Left kidney (tissue), 2 donors: ENCODE measurements around the gene HNF4A. TPM values are rescaled to one million over a fixed set of nuclear protein-coding genes. Genes with fewer than 3 reads are reported as not detected.
"Not testable (repeated sequence)": the region's sequence is repeated elsewhere in the genome, so short reads cannot be mapped to it uniquely, and the experiment has no call there.

ENCODE experiments used
- DNase-seq: peaks from one replicate; pipeline ENCODE4 v3.0.0-alpha.2; 2013
- polyA plus RNA-seq: library from polyadenylated mRNA; unstranded; fragments of 120-200 nt; gene quantifications from one replicate; pipeline ENCODE4 v1.2.1, GENCODE V29; 2013; ENCODE audit not compliant: insufficient read length

Gene HNF4A
- polyA plus RNA-seq, 1 donor: 57.9 TPM

DNA sequence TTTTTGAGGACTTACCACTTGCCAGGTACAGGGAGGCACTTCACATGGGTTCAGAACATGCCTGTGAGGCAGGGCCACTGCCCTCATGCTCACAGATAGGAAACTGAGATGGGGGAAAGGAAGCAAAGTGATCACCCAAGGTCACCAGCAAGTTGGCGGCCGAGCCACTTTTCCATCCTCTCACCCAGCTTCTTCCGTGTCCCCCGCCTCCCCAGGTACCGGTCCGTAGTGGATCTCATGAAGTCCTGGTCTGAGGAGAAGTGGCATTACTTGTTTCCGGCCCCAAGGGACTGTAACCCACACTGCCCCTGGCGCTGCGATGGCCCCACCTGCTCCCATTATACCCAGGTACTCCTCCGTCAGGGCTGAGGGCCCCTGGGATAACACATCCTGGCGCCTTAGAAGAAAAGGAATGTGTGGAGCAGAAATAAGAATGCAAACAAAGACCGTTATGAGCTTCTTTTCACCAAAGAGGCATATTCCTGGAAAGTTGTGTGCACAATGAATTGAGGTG, 12.3 kb upstream of the HNF4A start:
- no peak for DNase-seq

DNA sequence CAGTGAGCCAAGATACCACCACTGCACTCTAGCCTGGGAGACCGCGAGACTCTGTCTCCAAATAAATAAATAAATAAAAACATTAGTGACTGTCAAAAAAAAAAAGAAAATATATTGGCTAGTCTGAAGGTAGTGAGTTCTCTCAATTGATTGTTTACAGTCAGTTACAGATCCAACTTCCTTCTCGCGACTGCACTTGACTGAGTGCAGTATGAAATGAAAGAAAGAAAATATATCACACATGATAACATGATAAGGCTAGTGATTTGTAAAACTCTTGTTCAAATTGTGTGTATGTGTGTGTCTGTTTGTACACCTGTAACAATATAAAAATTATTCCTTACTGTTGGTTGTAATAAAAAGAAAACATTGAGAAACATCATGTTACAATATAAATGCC, 10.8 kb upstream of the HNF4A start:
- DNase-seq: no peak

DNA sequence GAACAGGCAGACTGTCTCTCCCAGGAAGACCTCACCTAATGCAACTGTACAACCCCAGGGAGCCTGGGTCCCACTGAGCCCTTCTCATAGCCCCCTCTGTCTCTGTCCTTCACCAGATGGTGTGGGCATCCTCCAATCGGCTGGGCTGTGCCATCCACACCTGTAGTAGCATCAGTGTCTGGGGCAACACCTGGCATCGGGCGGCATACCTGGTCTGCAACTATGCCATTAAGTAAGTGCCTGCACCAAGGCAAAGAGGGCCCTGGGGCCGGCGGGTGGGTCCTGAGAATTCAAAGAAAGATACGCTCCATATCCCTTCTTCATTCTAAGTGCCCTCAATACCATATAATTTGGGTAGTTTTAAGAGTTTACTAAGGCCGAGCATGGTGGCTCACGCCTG, 10.4 kb upstream of the HNF4A start:
- DNase-seq: no peak

DNA sequence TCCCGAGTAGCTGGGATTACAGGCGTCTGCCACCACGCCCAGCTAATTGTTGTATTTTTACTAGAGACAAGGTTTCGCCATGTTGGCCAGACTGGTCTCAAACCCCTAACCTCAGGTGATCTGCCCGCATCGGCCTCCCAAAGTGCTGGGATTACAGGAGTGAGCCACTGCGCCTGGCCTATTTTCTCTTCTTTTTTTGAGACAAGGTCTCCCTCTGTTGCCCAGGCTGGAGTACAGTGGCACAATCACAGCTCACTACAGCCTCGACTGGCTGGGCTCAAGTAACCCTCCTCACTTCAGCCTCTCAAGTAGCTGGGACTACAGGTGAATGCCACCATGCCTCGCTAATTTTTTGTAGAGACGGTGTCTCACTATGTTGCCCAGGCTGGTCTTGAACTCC, 9.6 kb upstream of the HNF4A start:
- DNase-seq: not testable (repeated sequence)

DNA sequence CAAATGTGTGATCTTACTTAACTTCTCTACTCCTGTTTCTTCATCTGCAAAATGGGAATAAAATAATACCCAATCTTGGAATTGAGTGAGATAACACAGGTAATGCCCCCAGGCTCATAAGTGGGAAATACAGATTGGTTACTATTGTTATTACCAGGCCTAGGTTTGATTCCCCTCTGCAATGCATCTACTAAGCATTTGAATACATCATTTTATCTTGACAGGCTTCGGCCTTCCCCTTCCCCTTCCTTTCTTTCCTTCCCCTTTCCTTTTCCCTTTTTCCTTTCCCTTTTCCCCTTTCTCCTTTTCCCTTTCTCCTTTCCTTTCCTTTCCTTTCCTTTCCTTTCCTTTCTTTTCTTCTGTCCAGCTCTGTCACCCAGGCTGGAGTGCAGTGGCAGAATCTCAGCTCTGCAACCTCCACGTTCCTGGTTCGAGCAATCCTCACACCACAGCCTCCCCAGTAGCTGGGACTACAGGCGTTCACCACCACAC, 7.3 kb upstream of the HNF4A start:
- no peak for DNase-seq

DNA sequence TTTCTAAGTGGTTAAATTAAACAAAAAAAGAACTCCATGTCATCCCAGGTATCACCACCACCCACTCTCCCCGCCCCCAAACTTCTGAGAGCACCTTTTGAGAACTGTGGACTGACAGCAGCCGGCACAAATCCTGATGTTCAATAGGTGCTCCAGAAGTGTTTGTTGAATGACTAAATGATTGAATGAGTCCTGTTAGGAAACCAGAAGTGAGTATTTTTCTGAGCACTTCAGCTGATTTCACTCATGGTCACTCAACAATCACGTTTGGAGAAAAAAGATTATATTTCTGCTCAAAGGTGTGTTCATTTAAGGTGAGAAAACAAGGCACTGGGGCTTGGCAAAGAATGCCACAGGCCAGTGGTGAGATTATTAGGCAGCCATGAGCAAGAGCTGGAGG, 6.2 kb upstream of the HNF4A start:
- DNase-seq: no peak

DNA sequence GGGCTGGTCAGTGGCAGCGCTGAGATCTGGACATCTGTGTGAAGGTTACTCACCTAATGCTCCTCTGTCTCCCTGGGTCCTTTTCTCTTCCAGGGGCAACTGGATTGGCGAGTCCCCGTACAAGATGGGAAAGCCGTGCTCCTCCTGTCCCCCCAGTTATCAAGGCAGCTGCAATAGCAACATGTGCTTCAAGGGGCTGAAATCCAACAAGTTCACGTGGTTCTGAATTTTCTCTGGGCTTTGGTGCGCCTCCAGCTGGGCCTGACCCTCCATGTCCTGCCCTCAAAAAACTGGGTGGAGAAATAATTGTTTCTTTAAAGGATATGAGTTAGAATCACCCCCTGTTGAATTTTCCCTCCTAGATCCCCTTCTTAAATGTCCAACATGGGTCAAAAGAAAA, 4.9 kb upstream of the HNF4A start:
- no peak for DNase-seq

DNA sequence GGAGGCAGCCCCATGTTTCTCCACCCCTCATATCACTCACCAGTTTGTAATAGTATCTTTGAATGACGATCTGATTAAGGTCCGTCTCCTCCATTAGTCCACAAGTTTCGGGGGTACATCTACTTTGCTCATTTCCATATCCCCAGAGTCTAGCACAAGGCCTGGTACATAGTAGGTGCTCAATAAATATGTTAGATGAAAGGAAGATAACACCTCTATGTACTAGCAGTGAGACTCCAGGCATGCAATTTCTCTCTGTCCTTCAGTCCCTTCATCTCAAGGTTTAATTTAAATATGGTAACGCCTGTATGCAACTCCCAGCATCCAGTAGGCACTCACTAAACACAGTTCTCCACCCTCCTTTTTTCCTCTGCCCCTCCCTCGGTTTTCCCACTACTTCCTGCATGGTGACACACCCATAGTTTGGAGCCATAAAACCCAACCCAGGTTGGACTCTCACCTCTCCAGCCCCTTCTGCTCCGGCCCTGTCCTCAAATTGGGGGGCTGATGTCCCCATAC, 461 bp upstream of the HNF4A start:
- DNase-seq: no peak

DNA sequence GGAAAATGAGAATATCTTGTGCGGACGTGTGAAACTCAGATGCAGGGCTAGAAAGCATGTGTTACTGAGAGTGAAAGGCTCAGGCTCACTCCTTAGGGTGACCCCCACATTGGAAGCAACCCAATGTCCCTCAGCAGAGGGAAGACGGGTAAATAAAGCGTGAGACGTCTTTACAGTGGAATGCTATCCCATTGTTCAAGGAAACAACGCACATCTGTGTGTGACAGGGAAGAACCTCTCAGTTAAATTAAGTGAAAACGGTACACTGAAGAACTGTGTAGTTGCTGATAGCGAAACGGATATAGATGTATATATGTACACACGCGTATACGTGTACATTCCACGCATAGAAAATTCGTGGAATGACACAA, 839 bp downstream of the HNF4A start:
- no peak for DNase-seq

DNA sequence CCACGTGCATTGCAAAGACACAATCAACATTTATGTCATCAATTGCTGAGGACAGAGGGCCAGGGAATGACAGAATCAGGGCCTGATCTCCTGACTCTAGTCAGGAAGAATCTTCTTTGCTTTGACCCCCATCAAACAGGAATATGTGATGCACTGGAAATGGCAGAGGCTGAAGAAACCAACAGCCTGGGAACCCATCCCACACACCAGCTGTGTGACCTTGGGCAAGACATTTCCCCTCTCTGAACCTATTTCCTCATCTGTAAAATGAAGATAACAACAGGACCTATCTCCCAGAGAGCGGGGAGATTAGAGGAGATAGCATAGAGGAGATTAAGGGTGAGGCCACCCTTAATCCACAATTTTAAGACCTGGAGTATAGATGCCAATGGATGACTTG, 1.5 kb downstream of the HNF4A start:
- DNase-seq: no peak

DNA sequence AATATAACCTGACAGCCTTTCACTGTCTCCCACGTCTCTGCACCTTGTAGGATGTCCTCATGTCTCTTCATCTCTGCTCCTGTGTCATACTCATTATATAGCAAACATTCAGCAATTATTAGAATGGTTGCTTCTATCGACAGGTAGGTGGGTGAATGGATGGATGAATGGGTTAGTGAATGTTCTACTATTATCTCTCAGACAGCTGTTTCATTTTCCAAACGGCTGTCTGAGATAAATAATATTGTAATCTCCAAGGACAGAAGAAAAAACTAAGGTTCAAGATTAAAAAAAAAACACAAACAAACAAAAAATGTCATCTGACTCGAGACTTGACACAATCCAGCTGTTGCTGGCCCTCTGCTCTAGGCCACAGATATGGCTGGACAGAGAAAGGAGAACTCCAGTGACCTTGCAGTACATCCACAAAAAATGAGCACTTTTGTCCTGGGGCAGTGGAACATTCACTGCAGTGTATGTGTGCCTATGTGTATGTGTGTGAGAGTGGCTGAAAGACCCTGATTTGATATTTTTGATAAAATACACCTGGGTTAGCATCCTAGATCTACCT, 2.1 kb downstream of the HNF4A start:
- DNase-seq: peak; percentile 32

DNA sequence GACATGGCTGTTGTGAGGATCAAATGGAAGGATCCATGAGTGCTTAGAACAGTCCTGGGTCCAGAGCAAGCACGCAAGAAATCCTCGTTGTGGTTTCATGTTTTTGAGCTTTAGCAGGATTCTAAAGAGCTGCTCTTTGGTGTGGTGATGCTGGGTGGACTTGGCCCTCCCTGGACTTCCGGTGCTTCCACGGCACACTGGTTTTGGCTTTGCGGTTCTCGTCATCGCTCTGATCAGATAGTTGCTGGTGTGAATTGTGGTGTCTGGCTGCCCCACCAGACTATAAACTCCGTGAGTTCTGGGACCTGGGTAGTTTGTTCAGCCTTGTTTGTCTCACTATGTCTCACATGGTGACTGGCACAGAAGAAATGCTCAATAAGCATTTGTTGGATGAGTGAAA, 3.3 kb downstream of the HNF4A start:
- no peak for DNase-seq

DNA sequence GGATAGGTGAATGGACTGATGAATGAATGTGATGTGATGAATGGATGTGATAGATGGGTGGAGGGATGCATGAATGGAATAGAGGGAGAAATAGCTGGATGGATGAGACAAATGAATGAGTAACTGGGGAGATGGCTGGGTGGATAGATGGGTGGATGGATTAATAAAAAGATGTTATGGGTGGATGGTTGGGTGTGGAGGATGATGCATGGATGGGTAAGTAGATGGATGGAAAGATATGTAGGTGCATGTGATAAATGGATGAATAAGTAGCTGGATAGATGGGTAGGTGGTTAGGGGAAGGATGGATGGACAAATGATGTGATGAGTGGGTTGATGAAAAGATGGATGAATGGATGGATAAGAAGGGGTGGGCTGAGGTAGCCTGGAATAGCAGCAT, 4.7 kb downstream of the HNF4A start:
- DNase-seq: no peak

DNA sequence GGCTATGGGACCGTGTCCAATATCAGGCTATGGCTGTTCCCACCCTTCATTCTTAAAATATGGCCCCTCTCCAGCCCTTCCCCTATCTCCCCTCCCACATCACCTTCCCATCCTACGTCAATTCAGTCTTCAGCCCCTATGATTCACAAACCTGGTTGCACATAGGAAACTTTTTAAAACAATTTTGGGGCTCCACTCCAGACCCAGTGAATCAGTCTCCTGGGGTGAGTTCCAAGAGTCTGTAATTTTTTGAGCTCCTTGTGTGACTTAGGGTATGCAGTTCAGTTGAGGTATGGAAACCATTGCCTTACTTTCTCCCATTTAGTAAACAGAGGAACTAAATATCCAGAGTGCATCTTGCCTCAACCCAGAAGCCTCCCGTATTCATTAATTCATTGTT, 5.5 kb downstream of the HNF4A start:
- no peak for DNase-seq

DNA sequence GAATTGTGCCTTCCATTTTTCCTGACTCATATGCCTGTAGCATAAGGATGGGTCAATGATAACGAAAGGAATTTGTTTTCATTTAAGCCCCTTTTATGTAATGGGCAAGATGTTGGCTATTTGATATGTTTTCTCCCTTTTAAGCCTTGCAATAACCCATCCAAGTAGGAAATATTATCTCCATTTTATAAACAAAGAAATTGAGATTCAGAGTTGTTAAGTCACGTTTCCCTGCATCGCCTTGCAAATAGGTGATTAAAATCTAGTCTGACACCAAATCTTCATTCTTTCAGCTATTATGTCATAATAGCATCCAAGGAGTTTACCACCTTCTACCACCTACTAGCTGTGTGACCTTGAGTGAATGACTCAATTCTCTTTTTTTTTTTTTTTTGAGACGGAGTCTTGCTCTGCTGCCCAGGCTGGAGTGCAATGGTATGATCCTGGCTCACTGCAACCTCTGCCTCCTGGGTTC, 7.0 kb downstream of the HNF4A start:
- DNase-seq: no peak

DNA sequence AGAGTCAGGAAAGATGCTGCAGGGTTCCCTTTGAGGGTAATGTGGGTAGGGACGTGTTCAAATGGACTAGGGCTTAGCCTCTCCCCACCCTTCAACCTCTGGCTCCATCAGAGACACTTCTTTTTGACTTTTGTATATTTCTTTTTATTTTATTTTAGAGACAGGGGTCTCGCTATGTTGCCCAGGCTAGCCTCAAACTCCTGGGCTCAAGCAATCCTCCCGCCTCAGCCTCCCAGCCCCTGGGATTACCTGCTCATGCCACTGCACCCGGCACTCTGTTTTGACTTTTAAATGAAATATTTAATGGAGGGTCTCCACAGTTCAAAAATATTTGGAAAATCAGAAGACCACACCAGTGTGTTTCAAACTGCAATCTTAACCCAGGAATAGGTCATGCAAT, 8.6 kb downstream of the HNF4A start:
- no peak for DNase-seq

DNA sequence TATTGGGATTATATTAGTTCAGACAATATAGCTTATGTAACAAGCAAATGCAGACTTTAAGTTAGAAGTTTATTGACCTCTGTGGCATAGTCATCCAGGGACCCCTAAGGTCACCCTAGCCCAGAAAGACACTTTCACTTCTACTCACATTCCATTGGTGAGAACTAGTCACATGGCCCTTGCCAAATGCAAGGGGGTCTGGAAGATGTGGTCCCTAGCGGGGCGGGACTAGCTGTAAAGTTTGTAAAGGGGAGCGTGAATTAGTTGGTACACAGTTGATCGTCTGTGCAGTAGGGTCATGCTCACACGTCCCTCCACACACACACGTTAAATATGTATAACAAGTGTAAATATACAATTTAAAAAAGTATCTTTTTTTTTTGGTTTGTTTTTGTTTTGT, 9.3 kb downstream of the HNF4A start:
- DNase-seq: no peak

DNA sequence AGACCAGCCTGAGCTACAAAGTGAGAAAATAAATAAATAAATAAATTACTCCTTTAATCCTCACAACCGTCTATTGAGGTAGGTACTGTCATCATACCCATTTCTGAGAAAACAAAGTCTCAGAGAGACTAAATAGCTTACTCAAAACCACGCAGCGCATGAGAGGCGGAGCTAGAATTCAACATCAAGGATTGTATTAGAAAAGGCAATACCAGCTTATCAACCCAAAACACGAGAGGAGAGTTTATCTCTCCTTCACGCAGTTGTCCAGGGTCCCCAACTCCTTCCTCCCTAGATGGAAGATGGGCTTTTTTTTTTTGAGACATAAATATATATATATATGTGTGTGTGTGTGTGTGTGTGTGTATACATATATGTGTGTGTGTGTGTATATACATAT, 12.2 kb downstream of the HNF4A start:
- no peak for DNase-seq

DNA sequence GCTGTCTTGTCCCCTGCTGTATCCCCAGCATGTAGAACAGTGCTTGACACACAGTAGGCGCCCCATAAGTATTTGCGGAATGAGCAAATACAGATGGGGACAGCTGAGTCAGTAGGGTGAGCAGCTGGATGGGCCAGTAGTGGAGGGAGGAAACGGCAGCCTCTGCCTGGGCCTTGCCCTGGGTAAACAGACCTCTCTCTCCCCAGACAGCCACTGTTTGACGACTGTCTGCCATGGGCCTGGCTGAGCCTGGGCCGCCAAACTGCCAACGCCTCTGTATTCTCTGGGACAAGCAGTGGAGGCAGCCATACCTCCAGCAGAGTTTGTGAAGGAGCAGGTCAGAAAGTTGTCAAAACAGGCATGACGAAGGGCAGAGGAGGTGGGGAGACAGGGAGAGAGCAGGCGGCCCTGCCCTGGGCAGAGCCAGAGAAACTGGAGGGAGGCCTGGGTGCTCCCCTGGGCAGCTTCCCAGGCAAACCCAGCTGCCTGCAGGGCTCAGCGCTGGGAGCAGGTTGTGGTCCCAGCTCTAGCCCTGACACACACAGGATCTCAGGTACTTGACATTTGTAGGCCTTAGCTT, 15.2 kb downstream of the HNF4A start:
- DNase-seq: no peak

DNA sequence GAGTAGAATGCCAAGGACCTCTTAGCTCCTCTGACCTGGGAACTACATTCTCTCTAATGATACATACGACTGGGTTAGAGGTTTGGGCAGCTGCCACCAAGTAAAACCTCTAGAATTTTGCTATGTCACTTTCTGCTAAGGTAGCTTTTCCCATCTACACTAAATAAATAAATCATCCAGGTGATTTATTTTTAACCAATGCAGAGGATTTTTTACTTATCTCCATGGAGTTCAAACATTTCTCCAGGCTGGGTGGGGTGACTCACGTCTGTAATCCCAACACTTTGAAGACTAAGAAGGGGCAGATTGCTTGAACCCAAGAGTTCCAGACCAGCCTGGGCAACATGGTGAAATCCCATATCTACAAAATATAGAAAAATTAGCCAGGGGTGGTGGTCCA, 27.1 kb downstream of the HNF4A start:
- DNase-seq: no peak

DNA sequence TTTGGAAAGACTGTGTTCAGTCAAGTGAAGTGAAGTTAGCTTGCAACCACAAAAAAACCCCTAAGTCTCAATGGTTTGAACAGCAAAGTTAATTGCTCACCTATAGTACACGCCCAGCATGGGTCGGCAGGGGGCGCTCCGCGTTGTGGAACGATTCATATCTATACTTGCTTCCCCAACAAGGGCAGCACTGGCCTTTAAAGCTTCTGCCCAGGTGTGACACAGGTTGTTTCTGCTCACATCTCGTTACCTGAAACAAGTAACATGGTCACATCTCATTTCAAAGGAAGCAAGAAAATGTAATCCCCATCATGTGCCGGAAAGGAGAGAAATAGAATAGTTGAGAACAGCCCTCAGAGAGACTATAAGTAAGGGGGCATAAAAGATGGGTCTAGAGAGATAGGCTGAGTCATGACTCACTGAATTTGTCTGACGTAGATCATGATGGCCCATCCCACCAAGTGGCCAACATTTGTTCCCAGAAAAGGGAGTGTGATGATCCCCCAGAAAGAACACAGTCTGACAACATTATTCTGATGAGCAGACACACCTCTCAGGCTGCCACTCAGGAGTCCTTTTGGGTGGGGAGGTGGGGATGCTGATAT, 29.0 kb downstream of the HNF4A start:
- peak; percentile 46 for DNase-seq

DNA sequence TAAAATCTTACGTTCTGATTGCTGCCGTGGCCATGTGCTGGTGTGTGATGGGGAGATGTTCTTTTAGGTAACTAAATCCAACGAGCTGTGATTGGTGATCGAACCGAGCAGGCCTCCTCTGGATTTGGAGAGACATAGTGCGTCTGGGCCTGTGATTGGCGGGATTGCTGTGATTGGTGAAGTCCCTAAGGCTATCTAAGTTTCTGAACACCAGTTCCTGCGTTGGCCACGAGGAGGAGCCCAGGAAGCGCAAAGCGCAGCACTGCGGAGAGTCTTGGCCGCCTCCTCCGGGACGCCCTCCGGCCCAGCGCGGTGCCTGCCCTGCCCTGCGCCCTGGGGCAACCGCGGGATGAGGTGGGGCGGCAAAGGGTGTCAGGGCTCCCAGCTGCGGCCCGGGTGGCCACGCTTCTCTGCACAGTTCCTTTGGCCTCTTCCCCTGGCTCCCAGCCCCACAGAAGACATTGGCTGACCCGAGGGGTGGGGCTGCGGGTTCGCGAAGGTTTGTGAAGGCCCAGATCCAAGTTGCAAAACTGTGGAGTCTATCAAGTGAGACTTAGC, 33.0 kb downstream of the HNF4A start:
- peak; percentile 43 for DNase-seq

DNA sequence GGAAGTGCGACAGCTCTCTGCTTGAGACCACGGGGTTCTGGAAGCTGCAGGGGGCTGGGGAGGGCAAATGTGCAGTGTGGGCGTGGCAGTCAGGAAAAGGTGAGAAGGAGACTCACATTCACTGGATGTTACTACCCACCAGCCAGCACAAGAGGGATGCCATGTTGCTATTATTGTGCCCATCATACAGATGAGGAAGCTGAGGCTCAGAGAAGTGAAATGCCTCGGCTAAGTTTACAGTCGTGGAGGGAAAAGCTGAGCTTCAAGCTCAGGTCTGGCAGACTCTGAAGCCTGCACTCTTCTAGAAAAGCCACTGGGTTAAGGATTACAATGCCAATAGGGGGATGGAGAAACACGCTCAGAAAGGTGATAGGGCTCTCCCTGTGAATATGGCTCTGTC, 34.4 kb downstream of the HNF4A start:
- no peak for DNase-seq
